GM12892 (cell line): ENCODE results near the gene PRSS12.

Source experiments
- DNase-seq: peaks from one replicate; pipeline ENCODE4 v3.0.0; 2011; ENCODE audit not compliant: insufficient read length
- FAIRE-seq: peaks from 2 replicates; lab custom pipeline; 2011; peaks lifted over from hg19 to GRCh38; lab: Jason Lieb, UNC
- POLR2A ChIP-seq: IDR thresholded peaks from 2 replicates; pipeline ENCODE4 v1.6.1; 2011; ENCODE audit warnings: low read depth, low read length, control low read depth
- POLR2AphosphoS5 ChIP-seq: IDR thresholded peaks from 2 replicates; pipeline ENCODE4 v1.6.1; 2011; ENCODE audit warnings: low read depth, low read length, control low read depth
- TAF1 ChIP-seq: IDR thresholded peaks from 2 replicates; pipeline ENCODE4 v1.6.1; 2011; ENCODE audit warnings: low read depth, mild to moderate bottlenecking, control low read depth, low read length, borderline replicate concordance

The PRSS12 gene

DNA sequence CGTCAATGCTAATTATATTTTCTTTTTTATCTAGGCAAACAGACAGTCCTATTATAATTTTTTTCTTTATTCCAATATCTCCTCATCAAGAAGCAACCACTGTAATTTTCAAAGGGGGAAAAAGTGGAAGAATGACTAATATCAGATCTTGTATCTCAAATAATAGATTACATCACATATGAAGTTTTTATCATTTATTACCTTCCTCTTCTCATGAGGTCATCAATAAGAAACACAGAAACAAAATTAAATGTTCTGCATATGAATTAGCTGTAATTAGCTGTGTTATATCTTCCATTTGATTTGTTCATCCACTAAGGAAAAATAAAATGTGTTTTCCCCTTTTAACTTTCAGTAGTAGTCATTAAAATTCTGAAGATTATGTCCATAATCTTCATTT is 14.3 kb downstream of the PRSS12 start:
- DNase-seq (no peak), FAIRE-seq (no peak)
- no peak for TF ChIP-seq POLR2A
- no peak for TF ChIP-seq POLR2AphosphoS5
- no peak for TF ChIP-seq TAF1

DNA sequence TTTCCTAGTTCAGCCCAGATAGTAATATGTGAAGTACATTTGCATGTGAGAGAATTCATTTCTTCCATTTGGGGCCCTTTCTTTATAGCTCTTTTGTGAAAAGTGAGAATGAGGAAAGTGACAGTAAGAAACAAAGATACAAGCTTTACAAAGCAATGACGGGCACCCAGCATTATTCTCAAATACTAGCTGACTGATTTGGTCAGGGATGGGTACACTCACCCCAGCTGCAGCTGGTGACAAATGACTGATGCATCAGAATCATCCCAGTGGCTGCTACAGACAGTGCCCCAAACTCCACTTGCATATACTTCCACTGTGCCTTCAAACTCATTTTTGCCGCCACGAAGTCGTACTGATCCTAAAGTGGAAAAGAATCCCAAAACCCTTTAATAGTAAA is 14.8 kb downstream of the PRSS12 start:
- no peak for FAIRE-seq
- TF ChIP-seq TAF1 (no peak), POLR2AphosphoS5 (no peak), POLR2A (no peak)
- DNase-seq: no peak

DNA sequence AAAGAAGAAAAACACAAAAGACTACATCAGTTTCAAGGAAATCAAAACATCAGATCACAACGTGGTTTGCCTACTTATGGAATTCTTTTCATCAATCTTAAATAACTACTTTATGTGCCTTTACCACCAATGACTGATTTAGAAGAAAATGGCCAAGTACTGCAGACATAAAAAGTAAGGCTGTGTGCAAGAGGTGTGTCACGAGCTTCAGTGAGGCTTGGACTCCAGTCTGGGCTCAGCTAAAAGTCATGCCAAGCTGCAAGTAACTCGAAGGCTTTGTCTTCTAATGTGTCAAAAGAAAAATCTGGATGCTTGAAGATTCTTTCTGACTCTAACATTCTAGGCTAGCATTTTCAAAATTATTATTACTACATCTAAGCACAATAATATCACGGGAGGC is 17.0 kb downstream of the PRSS12 start:
- DNase-seq (no peak), FAIRE-seq (no peak)
- TF ChIP-seq TAF1 (no peak), POLR2A (no peak), POLR2AphosphoS5 (no peak)

DNA sequence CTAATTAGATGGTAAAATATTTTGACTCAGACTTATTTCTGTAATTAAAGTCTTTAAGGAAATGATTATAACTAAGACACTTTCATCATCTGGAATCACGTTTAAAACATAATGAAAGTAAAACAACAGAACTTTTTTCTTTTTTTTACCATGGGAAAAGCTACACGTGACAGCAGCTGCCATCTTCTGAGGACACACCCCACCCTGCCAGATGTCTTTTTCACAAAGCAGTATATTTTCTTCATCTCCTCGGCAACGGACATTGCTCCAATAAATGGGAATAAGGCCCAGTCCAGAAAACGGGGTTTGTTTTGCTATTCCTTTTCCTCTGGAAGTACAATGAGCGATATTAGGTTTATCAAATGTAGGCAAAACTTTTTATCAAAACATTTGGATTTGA is 17.5 kb downstream of the PRSS12 start:
- TF ChIP-seq POLR2AphosphoS5: no peak
- TF ChIP-seq TAF1: no peak
- no peak for TF ChIP-seq POLR2A
- FAIRE-seq (peak; percentile 17), DNase-seq (no peak)

DNA sequence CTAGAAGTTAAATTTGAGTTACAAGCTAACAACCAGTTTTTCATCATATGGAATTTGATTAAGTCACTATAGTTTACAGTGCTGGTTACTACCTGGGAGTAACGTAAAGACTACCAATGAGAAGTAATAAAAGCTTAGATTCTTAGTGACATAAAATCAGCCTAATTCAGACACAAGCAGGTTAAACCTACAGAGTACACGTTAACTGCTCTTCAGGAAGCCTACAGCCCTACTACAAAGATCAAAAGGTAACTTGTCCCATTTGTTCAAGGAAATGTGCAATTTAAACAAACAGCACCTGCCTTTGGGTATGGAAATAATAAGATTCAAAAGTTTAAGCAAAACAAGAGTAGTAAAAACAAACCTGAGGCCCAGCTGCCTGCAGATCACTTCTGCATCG is 21.5 kb downstream of the PRSS12 start:
- FAIRE-seq (no peak), DNase-seq (no peak)
- TF ChIP-seq POLR2A (no peak), TAF1 (no peak), POLR2AphosphoS5 (no peak)

DNA sequence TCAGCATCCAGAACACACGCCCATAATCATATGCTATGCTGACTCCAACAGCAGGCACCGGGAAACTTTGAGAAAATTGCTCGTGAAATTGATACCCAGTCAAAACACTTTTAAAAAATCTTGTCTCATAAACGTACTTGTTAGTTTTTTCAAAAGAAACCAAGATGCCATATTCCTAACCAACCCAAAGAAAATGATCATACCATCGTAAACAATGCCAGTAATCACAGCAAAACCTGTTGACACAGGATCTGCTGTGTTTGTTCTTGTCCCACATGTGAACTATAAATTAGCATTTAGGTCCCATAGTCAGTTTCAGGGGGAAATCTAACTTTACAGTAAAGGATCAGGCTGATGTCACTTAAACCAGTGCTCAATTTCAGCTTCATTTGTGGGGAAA is 23.0 kb downstream of the PRSS12 start:
- FAIRE-seq (no peak), DNase-seq (no peak)
- no peak for TF ChIP-seq POLR2AphosphoS5
- TF ChIP-seq POLR2A: no peak
- no peak for TF ChIP-seq TAF1

DNA sequence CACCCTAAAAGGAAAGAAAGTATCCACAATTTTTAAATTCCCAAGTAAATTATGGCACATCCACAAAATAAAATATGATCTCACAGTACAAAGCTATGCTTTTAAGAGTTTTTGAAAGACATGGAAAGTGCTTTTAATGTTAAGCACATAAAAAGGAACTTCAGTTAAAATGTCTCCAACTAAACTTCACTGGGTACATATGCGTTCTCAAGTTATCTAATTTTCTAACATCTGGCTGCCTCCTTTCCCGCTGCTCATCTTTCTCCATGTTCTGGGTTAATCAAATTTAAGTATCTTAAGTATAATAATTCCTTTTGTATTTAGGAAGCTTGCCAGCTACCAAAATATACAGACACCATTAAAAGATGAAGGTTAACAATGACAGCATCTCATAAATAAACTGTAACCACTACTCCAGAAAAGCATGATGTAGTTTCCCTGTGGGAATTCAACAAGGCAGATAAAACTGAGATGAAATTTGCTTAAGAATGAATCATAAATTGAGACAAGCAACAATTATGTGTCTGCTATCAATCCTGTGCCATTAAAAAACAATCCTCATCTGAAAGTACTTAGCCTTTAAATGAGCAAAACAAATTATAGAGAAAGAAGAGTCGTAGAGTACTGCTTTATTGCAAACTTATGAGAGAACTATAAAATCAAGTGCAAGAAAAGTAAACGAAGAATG is 25.1 kb downstream of the PRSS12 start:
- FAIRE-seq (no peak), DNase-seq (no peak)

DNA sequence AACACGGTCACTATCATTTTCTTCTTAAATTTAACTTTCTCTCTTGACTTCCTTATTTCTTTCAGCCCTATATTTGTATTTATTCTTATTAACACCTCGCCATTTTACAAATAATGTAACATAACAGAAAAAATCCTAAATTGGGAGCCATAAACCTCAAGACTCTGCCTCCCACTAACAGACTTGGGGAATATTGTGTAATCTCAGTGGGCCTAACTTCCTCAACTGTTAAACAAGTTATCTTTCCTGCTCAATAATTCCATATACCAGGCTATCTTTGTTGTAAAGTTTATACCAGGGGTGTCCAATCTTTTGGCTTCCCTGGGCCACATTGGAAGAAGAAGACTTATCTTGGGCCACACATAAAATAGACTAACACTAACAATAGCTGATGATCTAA is 26.2 kb downstream of the PRSS12 start:
- FAIRE-seq (no peak), DNase-seq (no peak)
- TF ChIP-seq POLR2AphosphoS5 (no peak), POLR2A (no peak), TAF1 (no peak)

More for the DNA sequence above, 25.1 kb downstream of the PRSS12 start:
- no peak for TF ChIP-seq POLR2AphosphoS5
- TF ChIP-seq POLR2A: no peak
- no peak for TF ChIP-seq TAF1

DNA sequence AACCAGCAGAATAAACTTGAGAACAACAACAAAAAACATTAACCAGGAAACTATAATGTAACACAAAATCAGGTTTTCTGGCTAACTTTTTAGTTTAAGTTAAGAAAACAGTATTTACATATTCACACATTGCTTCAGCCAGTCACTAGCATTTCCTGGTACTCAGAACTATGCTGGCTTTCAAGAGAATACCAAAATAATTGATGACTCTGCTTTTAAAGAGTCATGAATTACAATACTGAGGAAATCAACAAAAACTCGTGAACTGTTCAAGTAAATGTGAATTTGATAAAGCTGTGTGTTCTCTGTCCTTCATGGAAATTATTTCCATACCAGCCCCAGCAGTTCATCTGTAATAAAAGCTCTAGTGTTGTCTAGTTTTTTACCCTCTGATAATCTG is 27.4 kb downstream of the PRSS12 start:
- TF ChIP-seq POLR2A: no peak
- no peak for TF ChIP-seq TAF1
- FAIRE-seq (no peak), DNase-seq (no peak)

DNA sequence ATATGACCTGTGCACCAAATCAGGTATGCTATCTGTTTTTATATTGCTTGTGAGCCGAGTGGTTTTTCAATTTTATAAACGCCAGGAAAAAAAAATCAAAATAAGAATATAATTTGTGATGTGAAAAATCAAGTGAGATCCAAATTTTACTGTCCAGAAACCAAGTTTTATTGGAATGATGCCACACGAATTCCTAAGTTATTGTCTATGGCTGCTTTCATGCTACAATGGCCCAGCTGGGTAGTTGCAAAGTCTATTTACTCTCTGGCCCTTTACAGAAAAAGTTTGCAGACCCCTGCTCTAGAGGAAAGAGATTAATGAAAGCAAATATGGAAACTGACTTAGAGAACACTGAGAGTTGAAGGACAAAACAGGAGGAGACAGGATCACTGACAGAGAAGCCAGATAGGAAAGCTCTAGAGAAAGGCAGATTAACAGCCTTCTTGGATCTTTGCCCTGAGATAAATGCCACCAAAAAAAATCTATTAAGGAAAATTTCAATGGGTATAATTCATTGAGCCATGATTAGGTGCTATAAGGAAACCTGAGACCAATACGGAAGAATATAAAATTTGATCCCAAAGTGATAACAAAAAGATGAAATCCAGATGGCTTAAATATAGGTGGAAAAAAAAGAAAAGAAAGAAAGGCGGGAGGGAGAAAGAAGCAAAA is 29.8 kb downstream of the PRSS12 start:
- no peak for DNase-seq
- no peak for FAIRE-seq
- TF ChIP-seq POLR2AphosphoS5 (no peak), POLR2A (no peak), TAF1 (no peak)

DNA sequence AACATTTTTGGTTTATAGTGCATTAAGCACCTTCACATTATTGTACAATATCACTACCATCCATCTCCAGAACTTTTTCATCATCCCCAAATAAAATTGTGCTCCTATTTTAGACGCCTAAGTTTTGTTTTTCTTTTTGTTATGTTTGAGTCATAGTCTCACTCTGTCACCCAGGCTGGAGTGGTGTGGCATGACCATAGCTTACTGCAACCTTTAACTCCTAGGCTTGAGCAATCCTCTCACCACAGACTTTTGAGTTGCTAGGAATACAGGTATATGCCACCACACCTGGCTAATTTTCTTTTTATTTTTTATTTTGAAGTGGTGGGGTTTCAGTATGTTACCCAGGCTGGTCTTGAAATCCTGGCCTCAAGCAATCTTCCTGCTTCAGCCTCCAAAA is 33.9 kb downstream of the PRSS12 start:
- FAIRE-seq (no peak), DNase-seq (no peak)
- TF ChIP-seq POLR2A (no peak), POLR2AphosphoS5 (no peak), TAF1 (no peak)

DNA sequence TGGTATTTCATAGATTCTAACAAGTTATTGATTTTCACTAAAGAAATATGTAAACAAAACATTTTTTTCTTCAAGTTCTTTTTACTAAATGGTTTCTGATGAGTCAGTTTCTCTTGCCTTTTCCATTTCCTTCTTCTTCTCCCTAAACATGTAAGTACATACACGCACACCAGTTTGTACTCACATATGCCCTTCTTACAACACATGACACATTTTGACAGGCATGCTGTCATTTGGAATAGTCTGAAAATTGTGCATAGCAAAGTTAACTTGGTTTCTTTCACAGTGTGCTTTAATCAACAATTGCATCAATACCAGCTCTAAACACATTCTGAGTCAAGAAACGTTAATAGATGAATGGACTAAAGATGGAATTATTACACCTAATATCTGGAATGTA is 35.1 kb downstream of the PRSS12 start:
- DNase-seq (no peak), FAIRE-seq (peak; percentile 44)
- TF ChIP-seq POLR2AphosphoS5 (no peak), POLR2A (no peak), TAF1 (no peak)

DNA sequence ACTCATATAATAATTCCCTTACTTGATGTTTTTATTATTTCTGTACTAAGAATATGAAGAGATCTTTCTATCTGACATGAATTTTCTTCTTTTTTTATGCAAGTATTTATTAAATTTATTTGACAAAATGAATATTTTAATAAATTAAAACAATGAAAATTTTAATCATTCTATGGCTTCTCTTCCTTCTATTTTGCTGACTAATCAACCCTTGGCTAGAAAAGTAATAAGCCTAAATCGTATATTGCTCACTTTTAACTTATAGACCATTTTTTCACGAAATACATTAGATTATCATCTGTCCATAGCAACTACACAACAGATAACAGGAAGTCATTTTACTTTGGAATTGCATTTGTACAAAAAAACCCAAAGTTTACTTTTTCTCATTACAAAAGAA is 38.6 kb downstream of the PRSS12 start:
- TF ChIP-seq TAF1 (no peak), POLR2AphosphoS5 (no peak), POLR2A (no peak)
- DNase-seq (no peak), FAIRE-seq (no peak)

DNA sequence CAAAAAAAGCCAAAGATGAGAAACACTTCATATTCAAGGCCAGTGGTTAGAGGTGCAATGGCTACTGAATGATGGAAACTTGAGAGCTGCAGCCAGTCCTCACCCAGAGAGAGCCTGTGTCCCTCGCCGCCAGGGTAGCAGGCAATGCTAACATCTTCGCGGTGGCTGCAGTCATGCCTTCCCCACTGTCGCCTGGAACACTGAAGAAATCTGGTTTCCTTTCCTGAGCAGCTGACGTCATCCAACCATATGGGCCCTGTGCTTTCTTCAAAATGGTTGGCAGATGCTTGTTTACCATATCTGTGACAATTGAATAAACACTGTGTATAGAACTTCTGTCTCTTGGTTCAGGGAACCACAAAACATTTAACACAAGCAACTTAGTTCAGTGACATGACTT is 39.7 kb downstream of the PRSS12 start:
- no peak for FAIRE-seq
- TF ChIP-seq POLR2AphosphoS5: no peak
- no peak for TF ChIP-seq TAF1
- no peak for DNase-seq
